HG03064 (cell line): ENCODE measurements around the gene GLTP.
"Not testable (repeated sequence)": the region's sequence is repeated elsewhere in the genome, so short reads cannot be mapped to it uniquely, and the experiment has no call there.

Source experiments
- ATAC-seq: cut with Tn5 transposase; IDR thresholded peaks from one replicate; pipeline ENCODE4 v1.9.1; 2021; ENCODE audit warnings: low read depth; ENCODE audit not compliant: unreplicated experiment

The GLTP gene

DNA sequence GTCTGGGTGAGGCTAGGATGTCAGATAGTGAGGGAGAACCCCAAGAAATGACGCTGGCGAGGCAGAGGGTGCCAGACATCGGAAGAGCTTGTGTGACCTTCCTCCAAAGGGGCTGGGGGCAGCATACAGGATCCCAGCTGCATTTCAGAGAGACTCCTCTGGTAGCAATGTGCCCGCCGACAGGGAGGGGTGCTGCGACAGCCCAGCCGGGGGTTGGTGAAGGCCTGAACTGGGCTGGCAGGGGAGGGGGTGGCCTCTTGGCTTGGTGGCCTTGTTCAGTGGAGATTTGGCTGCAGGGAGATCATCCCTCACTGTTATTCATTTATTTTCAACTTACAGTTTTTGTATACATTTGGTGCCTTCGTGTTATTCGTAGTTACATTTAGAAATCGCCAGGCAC, 25.0 kb upstream of the GLTP start:
- ATAC-seq = no peak

DNA sequence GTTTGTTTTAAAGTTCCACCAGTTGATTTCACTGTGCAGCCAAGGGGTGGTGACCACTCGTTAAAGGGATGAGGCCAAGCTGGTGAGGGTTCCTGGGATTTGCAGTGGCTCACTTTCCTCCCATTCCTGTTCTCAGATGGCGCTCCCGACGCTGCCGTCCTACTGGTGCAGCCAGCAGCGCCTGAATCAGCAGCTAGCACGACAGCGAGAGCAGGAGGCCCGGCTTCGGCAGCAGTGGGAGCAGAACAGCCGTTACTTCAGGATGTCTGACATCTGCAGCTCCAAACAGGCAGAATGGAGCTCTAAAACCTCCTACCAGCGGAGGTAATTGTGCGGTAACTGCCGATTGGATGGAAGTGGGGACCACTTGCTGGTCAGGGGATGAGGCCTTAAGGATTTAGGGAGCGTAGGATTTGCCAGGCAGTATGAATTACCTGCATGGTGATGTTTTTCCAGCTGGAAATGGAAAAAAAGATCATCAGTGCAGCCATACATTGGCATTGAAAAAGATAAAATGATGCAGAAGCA, 22.6 kb upstream of the GLTP start:
- no peak for ATAC-seq

- ATAC-seq = no peak
Measured at GRCh38 chr12:109900752-109901580, 20.6 kb upstream of the GLTP start.

- no peak for ATAC-seq
Measured at GRCh38 chr12:109899783-109900751, 19.7 kb upstream of the GLTP start, which contains the start of gene TCHP. TSS of gene TCHP (plus strand) at chr12:109900274. CDS start at chr12:109903027, 2,753 bp downstream.

DNA sequence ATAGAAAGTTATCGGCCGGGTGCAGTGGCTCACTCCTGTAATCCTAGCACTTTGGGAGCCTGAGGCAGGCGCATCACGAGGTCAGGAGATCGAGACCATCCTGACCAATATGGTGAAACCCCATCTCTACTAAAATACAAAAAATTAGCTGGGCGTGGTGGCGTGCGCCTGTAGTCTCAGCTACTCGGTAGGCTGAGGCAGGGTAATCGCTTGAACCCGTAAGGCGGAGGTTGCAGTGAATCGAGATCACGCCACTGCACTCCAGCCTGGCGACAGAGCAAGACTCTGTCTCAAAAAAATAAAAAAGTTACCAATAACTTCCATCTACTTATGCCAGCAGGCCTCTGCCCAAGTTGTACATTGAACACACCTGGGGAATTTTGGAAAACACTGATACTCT, 19.0 kb upstream of the GLTP start:
- ATAC-seq = not testable (repeated sequence)

- ATAC-seq = no peak
Measured at GRCh38 chr12:109897029-109897428, 16.7 kb upstream of the GLTP start.

DNA sequence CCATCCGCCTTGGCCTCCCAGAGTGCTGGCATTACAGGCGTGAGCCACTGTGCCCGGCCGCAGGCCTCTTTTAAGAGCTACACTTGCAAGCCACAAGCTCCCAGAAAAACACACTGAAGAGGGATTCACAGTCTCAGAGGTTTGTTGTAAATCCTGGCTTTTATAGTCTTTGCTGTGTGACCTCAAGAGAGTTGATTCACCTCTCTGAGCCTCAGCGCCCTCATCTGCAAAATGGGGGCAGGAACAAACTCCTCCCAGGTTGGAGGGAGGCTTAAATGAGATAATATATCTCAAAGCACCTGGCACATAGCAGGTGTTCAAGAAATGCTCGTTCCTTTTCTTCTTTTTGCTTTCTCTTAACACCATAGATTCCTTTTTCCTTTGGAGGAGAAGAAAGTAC, 15.8 kb upstream of the GLTP start:
- no peak for ATAC-seq

DNA sequence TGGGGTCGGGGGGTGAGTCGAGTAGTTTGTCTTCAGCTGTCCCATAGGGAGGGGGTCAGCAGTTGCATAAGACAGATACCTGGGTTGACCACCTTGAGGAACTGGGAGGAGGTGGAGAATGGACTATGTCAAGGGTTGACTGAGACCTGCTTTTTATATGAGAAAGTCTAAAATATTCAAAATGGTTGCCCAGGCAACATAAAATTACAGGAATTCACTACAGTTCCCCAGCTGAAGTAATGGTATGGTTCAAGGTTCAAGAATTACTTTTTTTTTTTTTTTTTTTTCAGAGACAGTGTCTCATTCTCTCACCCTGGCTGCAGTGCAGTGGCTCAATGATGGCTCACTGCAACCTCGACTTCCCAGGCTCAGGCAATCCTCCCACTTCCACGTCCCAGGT, 14.6 kb upstream of the GLTP start:
- no peak for ATAC-seq

GRCh38 chr12:109893261-109893995, 13.1 kb upstream of the GLTP start:
- no peak for ATAC-seq

- peak; percentile 51 for ATAC-seq
Measured at GRCh38 chr12:109892748-109893147, 12.4 kb upstream of the GLTP start.

- ATAC-seq = no peak
Measured at GRCh38 chr12:109892165-109892715, 11.9 kb upstream of the GLTP start.

- not testable (repeated sequence) for ATAC-seq
Measured at GRCh38 chr12:109891731-109892130, 11.4 kb upstream of the GLTP start.

- no peak for ATAC-seq
Measured at GRCh38 chr12:109890620-109891170, 10.4 kb upstream of the GLTP start.

DNA sequence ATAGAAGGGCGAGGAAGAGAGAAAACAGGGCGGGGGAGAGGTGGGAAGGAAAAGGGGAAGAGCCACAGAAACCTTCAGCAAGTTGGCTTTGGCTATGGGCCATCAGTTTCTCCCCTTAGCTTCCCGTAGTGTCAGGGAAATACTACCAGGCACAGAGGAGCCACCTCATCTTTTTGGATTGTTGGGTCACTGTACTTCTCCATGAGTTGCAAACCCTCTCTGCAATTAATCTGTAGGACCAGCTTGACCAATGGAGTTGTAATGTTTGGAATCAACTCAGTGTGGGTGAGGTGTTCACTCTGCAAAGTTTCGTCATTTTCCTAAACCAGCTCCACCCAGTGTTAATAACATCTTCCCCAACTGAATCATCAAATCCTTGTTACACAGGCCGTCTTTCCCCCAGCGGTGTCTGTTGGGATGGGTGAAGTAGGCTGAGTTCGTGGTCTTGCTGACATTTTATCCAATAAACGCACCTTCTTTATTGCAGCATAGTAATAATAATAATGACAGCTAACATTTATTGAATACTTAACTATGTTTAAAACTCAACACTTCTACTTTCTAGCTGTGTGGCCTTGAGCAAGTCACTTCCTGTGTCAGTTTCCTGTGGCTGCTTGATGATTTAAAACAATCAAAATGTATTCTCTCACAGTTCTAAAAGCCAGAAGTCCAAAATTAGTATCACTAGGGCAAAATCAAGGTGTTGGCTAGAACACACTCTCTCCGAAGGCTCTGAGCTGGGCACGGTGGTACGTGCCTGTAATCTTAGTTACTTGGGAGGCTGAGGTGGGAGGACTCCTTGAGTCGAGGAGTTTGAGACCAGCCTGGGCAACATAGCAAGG, 8.1 kb upstream of the GLTP start:
- ATAC-seq = no peak

DNA sequence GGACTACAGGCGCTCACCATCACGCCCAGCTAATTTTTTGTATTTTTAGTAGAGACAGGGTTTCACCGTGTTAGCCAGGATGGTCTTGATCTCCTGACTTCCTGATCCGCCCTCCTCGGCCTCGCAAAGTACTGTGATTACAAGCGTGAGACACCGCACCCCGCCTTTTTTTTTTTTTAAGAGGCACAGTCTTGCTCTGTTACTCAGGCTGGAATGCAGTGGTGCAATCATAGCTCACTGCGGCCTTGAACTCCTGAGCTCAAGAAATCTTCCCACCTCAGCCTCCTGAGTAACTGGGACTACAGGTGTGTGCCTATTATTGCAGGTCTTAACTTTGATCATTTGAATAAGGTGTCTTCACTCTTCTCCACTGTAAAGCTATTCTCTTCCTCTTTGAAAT, 5.3 kb upstream of the GLTP start:
- no peak for ATAC-seq

DNA sequence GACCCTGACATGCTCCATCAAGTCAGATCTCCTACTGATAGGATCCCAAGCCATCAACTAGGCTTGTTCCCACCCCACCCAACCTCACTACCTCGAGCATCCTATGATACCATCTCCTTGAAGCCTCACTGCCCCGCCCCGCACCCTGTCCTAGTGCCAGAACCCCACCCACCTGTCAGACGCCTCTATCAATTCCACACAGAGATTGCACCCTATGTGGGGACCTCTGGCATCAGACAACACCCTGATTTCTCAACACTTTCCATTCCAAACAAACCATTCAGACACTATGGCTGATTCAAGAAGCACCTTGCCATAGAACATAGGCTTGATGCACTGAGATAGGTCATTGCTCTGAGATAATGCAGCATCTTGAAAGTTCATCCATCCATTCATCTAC, 3.1 kb upstream of the GLTP start:
- no peak for ATAC-seq

- no peak for ATAC-seq
Measured at GRCh38 chr12:109881752-109882151, 1.4 kb upstream of the GLTP start.

- no peak for ATAC-seq
Measured at GRCh38 chr12:109880938-109881337, 597 bp upstream of the GLTP start.
